HEK293T (cell line): ENCODE data around the gene TMEM178B.

ENCODE experiments used
- BHLHE40 ChIP-seq: fragments of 450-650 bp; IDR thresholded peaks from 2 replicates; pipeline ENCODE4 v1.6.1; 2016; ENCODE audit warnings: mild to moderate bottlenecking, moderate library complexity, borderline replicate concordance
- ELF4 ChIP-seq: fragments of 450-650 bp; IDR thresholded peaks from 2 replicates; pipeline ENCODE4 v1.6.1; 2017; ENCODE audit warnings: antibody characterized with exemption
- FOXK2 ChIP-seq: fragments of 450-650 bp; IDR thresholded peaks from 2 replicates; pipeline ENCODE4 v1.6.1; 2016; ENCODE audit warnings: mild to moderate bottlenecking
- HDGF ChIP-seq: fragments of 450-650 bp; IDR thresholded peaks from 2 replicates; pipeline ENCODE4 v1.6.1; 2017; ENCODE audit warnings: antibody characterized with exemption, borderline replicate concordance
- L3MBTL2 ChIP-seq: fragments of 450-650 bp; conservative IDR thresholded peaks from 2 replicates; pipeline ENCODE4 v1.6.1; 2016; ENCODE audit warnings: mild to moderate bottlenecking
- NFRKB ChIP-seq: fragments of 450-650 bp; IDR thresholded peaks from 2 replicates; pipeline ENCODE4 v1.6.1; 2016; ENCODE audit warnings: mild to moderate bottlenecking, moderate library complexity
- TARDBP ChIP-seq: fragments of 450-650 bp; IDR thresholded peaks from 2 replicates; pipeline ENCODE4 v1.6.1; 2016

DNA sequence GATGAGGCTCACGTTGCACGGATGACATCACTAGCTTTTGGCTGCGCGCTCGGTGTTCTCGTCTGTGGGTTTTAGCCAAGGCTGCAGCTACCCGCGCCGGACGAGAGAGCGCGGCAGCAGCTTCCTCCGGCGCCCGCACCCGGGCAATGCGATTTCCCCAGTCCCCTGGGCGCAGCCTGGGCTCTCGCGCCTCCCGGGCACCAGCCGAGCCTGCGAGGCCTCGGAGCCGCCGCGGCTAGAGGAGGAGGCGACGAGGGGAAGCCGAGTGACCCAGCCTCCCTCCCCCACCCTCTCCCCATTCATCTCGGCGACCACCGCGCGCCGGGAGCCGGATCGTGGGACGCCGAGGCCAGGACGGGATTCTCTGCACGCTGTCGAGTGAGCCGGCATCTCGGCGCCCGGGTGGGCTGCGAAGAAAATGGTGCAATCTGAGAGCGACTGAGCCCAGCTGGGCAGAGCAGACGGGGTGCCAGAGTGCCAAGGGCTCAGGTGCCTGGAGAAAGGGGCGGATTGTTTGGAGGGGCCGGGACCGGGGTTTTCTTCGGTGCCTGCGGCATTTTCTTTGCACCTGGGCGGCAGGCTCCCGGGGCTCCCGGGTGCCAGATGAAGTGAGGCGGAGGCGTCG is 1.2 kb upstream of the TMEM178B start:
- TF ChIP-seq L3MBTL2: peak; percentile 67
- no peak for TF ChIP-seq HDGF
- no peak for TF ChIP-seq NFRKB
- no peak for TF ChIP-seq TARDBP
- TF ChIP-seq FOXK2: no peak
- TF ChIP-seq BHLHE40: no peak
- TF ChIP-seq ELF4: no peak
